Aorta (tissue), 5 donors: ENCODE results near the gene CTNNA2. TPM values are rescaled to one million over a fixed set of nuclear protein-coding genes. Genes with fewer than 3 reads are reported as not detected.

Experiments used
- ATAC-seq: fragments of 200-7000 bp; cut with Tn5 transposase; one replicate; pipeline ENCODE4 v1.9.1; 2022; ENCODE audit warnings: moderate library complexity; ENCODE audit not compliant: low FRiP score
- DNase-seq, 2 donors: peaks; one replicate each; pipeline ENCODE4 v3.0.0-alpha.2; 2020
- H3K27ac ChIP-seq, 2 donors: one replicate each; pipeline ENCODE4 v1.5.1; 2013; ENCODE audit warnings: low read length in 2 of 2, mild to moderate bottlenecking in 2 of 2, moderate library complexity in 2 of 2, control low read depth in 1 of 2, inconsistent platforms in 1 of 2, low read depth in 1 of 2
- H3K27me3 ChIP-seq, 2 donors: one replicate each; pipeline ENCODE4 v1.6.1; 2013; ENCODE audit warnings: control low read depth in 1 of 2, low read length in 1 of 2, mild to moderate bottlenecking in 1 of 2, moderate library complexity in 1 of 2; ENCODE audit not compliant: insufficient read depth in 2 of 2, control insufficient read depth in 1 of 2
- H3K36me3 ChIP-seq, 2 donors: one replicate each; pipeline ENCODE4 v1.6.1; 2013; ENCODE audit warnings: control low read depth in 1 of 2, low read length in 1 of 2, mild to moderate bottlenecking in 1 of 2; ENCODE audit not compliant: insufficient read depth in 2 of 2, control insufficient read depth in 1 of 2
- H3K4me1 ChIP-seq, 2 donors: one replicate each; pipeline ENCODE4 v1.6.1; 2013; ENCODE audit warnings: low read length in 2 of 2, control low read depth in 1 of 2, mild to moderate bottlenecking in 1 of 2, moderate library complexity in 1 of 2; ENCODE audit not compliant: insufficient read depth in 2 of 2, control insufficient read depth in 1 of 2
- H3K4me3 ChIP-seq, 2 donors: one replicate each; pipeline ENCODE4 v1.5.1; 2013; ENCODE audit warnings: low read length in 2 of 2, control low read depth in 1 of 2, mild to moderate bottlenecking in 1 of 2
- H3K9me3 ChIP-seq: one replicate; pipeline ENCODE4 v1.6.1; 2013; ENCODE audit warnings: mild to moderate bottlenecking, low read length; ENCODE audit not compliant: control insufficient read depth
- WGBS, 2 donors: extraction: QIAGEN DNeasy Blood & Tissue Kit; methylation state at CpG; one replicate each; pipeline ENCODE4 v1.1.7; 2013; 5-methylcytosine and 5-hydroxymethylcytosine counted together
- intact Hi-C, 2 donors: fragments of 100-400 bp; cut with DNase I; formaldehyde crosslinking; loops; one replicate each; pipeline versions ENCODE4 v1.14.2 to v1.15.0; 2022
- polyA plus RNA-seq, 2 donors: library from polyadenylated mRNA; stranded (reverse); fragments of 200-250 nt; gene quantifications; one replicate each; pipeline ENCODE4 v1.2.3, GENCODE V29; 2013
- total RNA-seq, 2 donors: library from RNA; stranded (reverse); fragmentation: NEBNext Ultra II Directional; extraction: Animal tissue kit (Norgen Biotek cat#: 25700); gene quantifications; one replicate each; pipeline ENCODE4 v1.2.1, GENCODE V29; 2021
- donor health status: healthy with polysubstance abuse.
- donor health status: Bipolar disorder and iron deficiency.
- donor health status: DM: no; HTN: no; CAD: no.
- donor health status: DM: no; HTN: no; CAD: no.
- donor health status: DM: yes; HTN: yes; CAD: no.

The CTNNA2 gene
- total and polyA plus RNA-seq, 4 donors, result 0.05 to 0.12 TPM; not detected in 2

DNA sequence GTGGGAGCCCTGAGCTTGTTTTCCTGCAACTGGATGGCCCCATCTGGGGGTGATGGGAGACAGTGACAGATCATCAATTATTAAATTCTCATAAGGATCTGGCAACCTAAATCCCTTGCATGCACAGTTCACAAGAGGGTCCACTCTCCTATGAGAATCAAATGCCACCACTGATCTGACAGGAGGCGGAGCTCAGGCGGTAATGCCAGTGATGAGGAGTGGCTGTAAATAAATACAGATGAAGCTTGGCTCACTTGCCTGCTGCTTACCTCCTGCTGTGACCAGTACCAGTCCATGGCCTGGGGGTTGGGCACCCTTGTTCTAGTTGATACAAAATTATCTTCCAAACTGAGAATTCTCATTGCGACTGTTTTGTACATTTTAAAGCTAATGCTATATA lies 258.6 kb downstream of the CTNNA2 start:
- no peaks in the 10 kb centered on the region for H3K36me3 ChIP-seq
- intact Hi-C loops, result no loop called here
- ATAC-seq (no peak), DNase-seq (no peak)
- H3K9me3 ChIP-seq, result no peaks in the 10 kb centered on the region
- no peaks in the 10 kb centered on the region for H3K4me1 ChIP-seq
- no peaks in the 10 kb centered on the region for H3K27me3 ChIP-seq
- no peak overlapping the region for H3K4me3 ChIP-seq
- H3K27ac ChIP-seq, result no peak overlapping the region
- WGBS, 2 donors, result 89 to 90% methylated on average over 3 of the region's 3 CpGs

DNA sequence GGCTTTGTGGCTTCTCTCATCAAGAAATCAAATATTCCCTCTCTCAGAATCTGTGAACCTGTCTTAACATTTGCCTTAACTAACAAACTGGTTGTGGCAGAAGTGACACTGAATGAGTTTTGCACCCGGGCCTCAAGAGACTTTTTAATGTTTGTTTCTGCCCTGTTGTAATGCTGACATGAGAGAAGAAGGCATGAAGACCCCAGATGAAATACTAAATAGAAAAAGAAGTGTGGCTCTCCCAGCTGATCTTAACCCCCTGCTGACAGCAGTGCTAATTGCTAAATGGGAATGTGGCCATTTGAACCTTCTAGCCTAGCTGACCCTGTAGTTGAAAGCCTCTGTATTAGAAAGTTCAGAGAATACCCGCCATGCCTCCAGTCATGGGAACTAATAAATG lies 261.2 kb downstream of the CTNNA2 start:
- Histone ChIP-seq H3K27ac (no peak overlapping the region), H3K9me3 (no peaks in the 10 kb centered on the region), H3K4me1 (no peaks in the 10 kb centered on the region), H3K4me3 (no peak overlapping the region), H3K27me3 (no peaks in the 10 kb centered on the region), H3K36me3 (no peaks in the 10 kb centered on the region)
- 53 to 72% methylated on average over 2 of the region's 2 CpGs for WGBS, 2 donors
- intact Hi-C loops, result no loop called here
- ATAC-seq (no peak), DNase-seq (no peak)

DNA sequence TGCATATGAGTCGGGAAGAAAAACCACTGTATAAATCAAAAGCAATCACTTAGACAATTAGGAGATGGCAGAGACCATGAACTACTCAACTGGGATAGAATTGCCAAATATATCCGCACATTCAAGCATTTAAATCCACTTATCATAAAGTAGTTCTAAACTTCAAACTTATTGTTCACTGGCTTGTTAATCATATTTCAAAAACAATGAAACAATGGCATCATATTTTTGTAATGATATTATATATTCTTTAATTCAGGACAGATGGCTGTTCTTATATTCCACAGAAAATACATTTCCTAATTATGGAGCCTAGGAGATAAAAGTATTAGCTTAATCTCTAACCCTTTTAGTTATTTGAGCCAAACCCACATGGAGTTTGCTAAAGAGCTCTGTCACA lies 263.6 kb downstream of the CTNNA2 start:
- WGBS, 2 donors, result 74% methylated on average over 2 of the region's 2 CpGs
- intact Hi-C loops, result no loop called here
- no peak for DNase-seq
- Histone ChIP-seq H3K9me3 (no peaks in the 10 kb centered on the region), H3K4me1 (no peaks in the 10 kb centered on the region), H3K4me3 (no peak overlapping the region), H3K36me3 (no peaks in the 10 kb centered on the region), H3K27ac (no peak overlapping the region), H3K27me3 (no peaks in the 10 kb centered on the region)
- no peak for ATAC-seq

DNA sequence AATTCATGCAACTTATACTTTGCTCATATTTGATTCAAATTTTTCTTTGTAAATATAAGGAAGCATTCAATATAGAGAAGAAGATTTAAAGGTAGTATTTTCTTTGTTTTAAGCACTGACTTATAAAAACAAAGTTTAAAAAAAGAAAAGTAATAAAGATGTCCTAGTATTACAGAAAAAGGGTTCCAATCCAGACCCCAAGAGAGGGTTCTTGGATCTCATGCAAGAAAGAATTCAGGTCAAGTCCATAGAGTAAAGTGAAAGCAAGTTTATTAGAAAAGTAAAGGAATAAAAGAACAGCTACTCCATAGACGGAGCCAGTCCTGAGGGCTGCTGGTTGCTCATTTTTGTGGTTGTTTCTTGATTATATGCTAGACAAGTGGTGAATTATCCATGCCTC lies 267.9 kb downstream of the CTNNA2 start:
- Histone ChIP-seq H3K4me1 (no peaks in the 10 kb centered on the region), H3K27ac (no peak overlapping the region), H3K36me3 (no peaks in the 10 kb centered on the region), H3K27me3 (no peaks in the 10 kb centered on the region), H3K9me3 (no peaks in the 10 kb centered on the region), H3K4me3 (no peak overlapping the region)
- intact Hi-C loops, result no loop called here
- DNase-seq (no peak), ATAC-seq (no peak)
- WGBS, 2 donors, result 68% methylated on average over 1 of the region's 1 CpG

DNA sequence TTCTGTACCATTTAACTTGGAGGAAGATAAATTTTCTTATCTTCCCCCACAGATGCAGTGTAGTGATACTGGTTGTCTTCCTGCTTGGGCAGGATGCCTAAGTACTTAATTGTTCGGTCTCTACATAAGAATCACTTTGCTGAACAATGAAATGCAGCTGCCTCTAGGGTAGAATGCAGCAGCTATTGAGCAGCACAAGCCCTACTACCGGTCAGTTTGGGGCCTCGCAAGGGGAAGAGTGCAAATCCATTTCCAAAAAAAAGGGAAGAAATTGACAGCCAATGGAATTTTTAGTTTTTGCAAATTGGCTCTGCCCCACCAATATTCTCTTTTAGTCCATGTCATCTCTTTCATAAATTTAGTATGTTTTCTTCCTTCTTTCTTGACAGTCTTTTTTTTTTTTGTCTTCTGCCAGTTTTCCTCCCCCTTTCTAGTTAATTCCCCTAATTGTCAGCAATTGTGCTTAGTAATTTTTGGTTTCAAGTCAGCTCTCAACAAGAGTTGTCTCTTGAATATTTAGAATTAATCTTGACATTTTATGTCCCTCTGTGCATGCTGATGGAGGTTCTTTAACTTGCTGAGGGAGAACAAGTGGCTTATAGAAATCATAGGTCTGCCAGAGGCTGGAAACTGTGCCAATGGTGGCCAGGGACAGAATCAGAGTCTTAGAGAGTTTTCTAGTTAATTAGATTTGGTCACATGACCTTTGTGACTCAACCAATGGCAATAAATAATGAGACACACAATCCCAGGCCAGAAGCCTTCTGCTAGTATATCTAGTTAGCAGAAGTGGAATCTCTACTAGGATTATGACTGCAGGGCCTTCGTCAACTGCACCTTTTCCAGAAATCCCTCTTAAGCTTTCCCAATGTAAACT lies 270.0 kb downstream of the CTNNA2 start:
- 70 to 73% methylated on average over 4 of the region's 4 CpGs for WGBS, 2 donors
- intact Hi-C loops, result no loop called here

DNA sequence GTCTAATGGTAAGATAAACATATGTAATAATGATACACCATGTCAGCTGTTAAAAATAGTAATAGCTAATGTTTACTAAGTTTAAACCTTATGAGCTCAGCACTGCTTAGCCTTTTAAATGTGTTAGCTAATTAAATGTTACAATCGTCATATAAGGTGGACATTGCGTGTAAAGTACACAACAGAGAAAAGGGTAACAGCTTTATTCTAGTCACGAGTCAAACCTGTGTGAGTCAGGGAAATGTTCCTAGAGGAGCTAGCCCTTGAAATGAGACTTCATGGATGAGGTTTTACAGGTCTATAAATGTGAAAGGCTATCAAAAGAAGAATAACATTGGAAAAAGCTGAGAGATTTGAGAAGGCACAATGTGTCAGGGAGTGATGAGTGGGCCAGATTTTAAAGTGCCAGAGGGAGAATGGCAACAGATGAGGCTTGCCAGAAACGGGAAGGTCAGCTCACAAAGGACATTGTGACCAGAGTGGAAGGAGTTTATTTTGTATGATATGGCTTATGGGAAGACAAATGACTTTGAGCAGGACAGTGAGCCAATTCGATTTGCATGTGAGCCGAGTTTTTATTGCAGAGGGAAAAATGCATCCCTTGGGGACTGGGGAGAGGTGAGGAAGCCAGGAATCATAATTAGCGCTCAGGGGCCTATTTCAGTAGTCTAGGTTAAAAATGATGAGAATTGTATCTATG lies 276.3 kb downstream of the CTNNA2 start:
- 38 to 49% methylated on average over 7 of the region's 7 CpGs for WGBS, 2 donors
- intact Hi-C loops, result no loop called here
- H3K36me3 ChIP-seq, result no peaks in the 10 kb centered on the region
- no peaks in the 10 kb centered on the region for H3K9me3 ChIP-seq
- DNase-seq (no peak), ATAC-seq (no peak)
- H3K27me3 ChIP-seq, result no peaks in the 10 kb centered on the region
- no peak overlapping the region for H3K4me3 ChIP-seq
- H3K27ac ChIP-seq, result no peak overlapping the region
- H3K4me1 ChIP-seq, result no peaks in the 10 kb centered on the region

More for the DNA sequence above, 270.0 kb downstream of the CTNNA2 start:
- no peaks in the 10 kb centered on the region for H3K4me1 ChIP-seq
- no peaks in the 10 kb centered on the region for H3K27me3 ChIP-seq
- H3K27ac ChIP-seq, result no peak overlapping the region
- no peaks in the 10 kb centered on the region for H3K9me3 ChIP-seq
- ATAC-seq, result no peak
- DNase-seq, result no peak
- H3K4me3 ChIP-seq, result no peak overlapping the region
- no peaks in the 10 kb centered on the region for H3K36me3 ChIP-seq

DNA sequence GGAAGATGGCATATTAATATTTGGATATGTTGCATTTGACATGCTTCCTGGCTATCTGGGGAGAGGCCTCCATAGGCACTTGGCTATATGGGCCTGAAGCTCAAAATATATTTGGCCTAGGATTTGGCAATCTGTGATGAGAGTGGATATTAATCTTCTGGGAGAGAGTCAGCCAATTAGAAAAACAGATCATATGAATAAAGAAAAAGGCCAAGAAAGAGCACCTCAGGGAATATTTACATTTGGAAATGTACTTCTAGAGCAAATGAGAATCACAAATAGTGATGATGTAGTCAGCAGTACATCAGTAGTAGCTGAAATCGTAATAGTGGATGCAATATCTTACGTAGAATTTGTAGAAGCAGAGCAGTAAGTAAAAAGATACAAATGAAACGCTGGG lies 277.0 kb downstream of the CTNNA2 start:
- Histone ChIP-seq H3K27ac (no peak overlapping the region), H3K9me3 (no peaks in the 10 kb centered on the region), H3K27me3 (no peaks in the 10 kb centered on the region), H3K4me3 (no peak overlapping the region), H3K36me3 (no peaks in the 10 kb centered on the region), H3K4me1 (no peaks in the 10 kb centered on the region)
- ATAC-seq (no peak), DNase-seq (no peak)
- 60 to 68% methylated on average over 3 of the region's 3 CpGs for WGBS, 2 donors
- intact Hi-C loops, result no loop called here

DNA sequence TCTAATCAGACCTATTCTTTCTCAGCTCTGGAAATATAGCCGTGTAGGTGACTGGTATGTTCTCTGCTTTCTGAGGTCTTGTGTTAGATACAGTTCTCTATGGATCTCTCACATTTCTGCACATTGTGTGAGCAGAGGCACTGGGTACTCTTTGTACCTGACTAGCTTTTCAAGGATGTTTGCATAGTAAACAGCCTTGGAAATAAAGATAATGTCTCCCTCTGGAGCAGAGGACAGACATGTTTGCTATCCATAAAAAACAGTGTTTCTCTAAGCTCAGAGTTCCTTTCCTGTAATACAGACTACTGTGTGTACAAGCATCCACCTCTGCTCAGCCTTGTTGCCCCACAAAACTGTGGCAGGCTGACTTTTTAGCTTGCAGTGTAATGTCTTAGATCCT lies 279.2 kb downstream of the CTNNA2 start:
- no peaks in the 10 kb centered on the region for H3K27me3 ChIP-seq
- ATAC-seq, result no peak
- intact Hi-C loops, result no loop called here
- H3K36me3 ChIP-seq, result no peaks in the 10 kb centered on the region
- 59 to 69% methylated on average over 1 of the region's 1 CpG for WGBS, 2 donors
- no peaks in the 10 kb centered on the region for H3K9me3 ChIP-seq
- H3K4me1 ChIP-seq, result no peaks in the 10 kb centered on the region
- no peak overlapping the region for H3K27ac ChIP-seq
- no peak overlapping the region for H3K4me3 ChIP-seq
- DNase-seq, result no peak

DNA sequence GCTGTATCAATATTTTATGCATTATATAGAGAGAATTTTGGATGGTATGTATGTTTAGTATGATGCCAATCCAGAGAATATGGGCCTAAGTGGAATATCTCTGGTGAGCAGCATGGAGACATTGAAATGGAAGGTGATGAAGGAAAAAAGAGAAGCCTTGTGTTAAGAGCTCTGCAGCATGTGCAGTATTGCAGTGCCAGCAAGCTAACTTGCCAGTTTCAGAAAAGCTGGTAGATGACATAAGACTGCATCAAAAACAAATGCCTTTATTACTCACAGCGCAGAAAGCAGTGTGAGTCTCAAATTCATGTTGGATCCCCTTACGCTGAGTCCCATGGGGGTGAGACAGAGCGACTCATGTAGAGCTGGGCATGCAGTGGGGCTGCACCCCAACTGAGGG lies 280.2 kb downstream of the CTNNA2 start:
- H3K9me3 ChIP-seq, result no peaks in the 10 kb centered on the region
- intact Hi-C loops, result no loop called here
- no peaks in the 10 kb centered on the region for H3K4me1 ChIP-seq
- H3K27me3 ChIP-seq, result no peaks in the 10 kb centered on the region
- 83 to 91% methylated on average over 3 of the region's 3 CpGs for WGBS, 2 donors
- H3K4me3 ChIP-seq, result no peak overlapping the region
- ATAC-seq, result no peak
- H3K36me3 ChIP-seq, result no peaks in the 10 kb centered on the region
- DNase-seq, result no peak
- no peak overlapping the region for H3K27ac ChIP-seq
